ENCODE data around the gene OCA2. TPM values are rescaled to one million over a fixed set of nuclear protein-coding genes. Genes with fewer than 3 reads are reported as not detected.

OCA2 gene
- total RNA-seq, 1 experiment from 2014 or later = not detected

DNA sequence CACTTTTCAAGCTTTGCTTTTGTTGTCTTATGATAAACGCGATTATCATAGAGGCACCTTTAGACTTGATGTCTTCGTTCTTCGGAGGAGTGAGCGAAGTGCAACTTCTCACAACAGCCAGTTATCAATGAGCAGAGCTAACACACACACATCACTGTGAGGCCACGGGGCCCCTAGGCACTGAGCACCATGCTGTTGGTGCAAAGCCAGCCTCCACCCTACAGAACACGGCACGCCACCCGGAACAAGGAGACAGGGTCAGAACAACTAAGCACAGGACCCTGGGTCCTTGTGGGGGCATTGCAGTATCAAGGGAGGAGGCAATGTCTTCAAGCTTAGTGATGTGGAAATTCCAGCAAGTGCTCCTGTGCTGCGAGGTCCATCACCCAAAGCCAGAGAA lies 244.5 kb downstream of the OCA2 start:
- intact Hi-C loops (cut with micrococcal nuclease) = no loop called here
- ChIA-PET CTCF (interaction anchor here (0.6 kb wide), 1 partner anchor 323 kb away, joined by 5 read pairs; no protein-coding TSS in a partner anchor), POLR2A (no interaction called here)
- no peak for DNase-seq (ENCODE audit: unreplicated experiment)
- Mint-ChIP-seq H3K4me3 (ENCODE audit: unreplicated experiment) (no peak overlapping the region), H3K4me1 (ENCODE audit: insufficient read depth, unreplicated experiment) (no peaks in the 10 kb centered on the region), H3K27me3 (ENCODE audit: insufficient read depth, unreplicated experiment) (no peaks in the 10 kb centered on the region), H3K27ac (ENCODE audit: low read depth, unreplicated experiment) (no peak overlapping the region), H3K9me3 (ENCODE audit: unreplicated experiment) (peaks cover 38% of the 10 kb centered on the region), H3K36me3 (ENCODE audit: insufficient read depth, unreplicated experiment) (no peaks in the 10 kb centered on the region)
- BruUV-seq (replicated peaks) = no TSS peak
- TF ChIP-seq, protein P1, sequence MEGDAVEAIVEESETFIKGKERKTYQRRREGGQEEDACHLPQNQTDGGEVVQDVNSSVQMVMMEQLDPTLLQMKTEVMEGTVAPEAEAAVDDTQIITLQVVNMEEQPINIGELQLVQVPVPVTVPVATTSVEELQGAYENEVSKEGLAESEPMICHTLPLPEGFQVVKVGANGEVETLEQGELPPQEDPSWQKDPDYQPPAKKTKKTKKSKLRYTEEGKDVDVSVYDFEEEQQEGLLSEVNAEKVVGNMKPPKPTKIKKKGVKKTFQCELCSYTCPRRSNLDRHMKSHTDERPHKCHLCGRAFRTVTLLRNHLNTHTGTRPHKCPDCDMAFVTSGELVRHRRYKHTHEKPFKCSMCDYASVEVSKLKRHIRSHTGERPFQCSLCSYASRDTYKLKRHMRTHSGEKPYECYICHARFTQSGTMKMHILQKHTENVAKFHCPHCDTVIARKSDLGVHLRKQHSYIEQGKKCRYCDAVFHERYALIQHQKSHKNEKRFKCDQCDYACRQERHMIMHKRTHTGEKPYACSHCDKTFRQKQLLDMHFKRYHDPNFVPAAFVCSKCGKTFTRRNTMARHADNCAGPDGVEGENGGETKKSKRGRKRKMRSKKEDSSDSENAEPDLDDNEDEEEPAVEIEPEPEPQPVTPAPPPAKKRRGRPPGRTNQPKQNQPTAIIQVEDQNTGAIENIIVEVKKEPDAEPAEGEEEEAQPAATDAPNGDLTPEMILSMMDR (IDR thresholded peaks at IDR 0.05; ENCODE audit: unreplicated experiment) = no peak

DNA sequence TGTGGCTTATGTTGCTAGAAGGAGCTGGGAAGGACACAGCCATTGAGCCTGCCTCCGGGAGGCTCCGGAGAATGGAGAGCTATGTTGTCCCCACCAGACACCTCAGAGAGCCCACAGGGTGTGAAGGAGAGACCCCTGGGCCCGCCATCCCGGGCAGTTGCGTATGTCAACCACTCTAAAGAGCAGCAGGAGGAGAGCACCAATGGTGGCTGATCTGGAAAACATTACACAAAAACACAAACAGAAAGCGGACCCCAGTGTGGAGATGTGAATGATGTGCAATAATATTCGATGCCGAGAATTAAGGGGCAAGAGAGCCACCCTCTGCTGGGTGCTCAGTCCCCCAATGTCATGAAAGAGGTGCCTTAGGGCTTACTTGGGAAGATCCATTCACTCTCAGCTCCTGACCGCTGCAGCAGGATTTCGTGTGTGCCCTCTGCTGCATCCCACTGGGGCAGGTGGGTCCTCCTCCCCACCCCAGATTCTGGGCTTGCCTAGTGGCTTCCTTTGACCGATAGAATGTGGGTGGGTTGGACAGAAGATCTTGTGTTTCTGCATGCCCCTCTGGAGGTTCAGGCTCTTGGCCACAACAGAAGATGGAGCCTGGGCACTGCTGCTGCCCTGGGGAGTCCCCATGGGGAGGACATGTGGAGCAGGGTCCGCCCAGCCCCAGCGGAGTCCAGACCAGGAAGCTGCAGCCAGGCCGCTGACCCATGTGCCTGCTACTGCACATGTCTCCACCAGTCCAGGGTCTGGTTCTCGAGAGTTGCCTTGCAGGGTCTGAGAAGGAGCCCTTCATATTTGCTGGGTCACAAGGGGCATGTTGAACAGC lies 245.3 kb downstream of the OCA2 start:
- intact Hi-C loops (cut with micrococcal nuclease) = no loop called here
- TF ChIP-seq, protein P1 (IDR thresholded peaks at IDR 0.05; ENCODE audit: unreplicated experiment) = no peak
- no peaks in the 10 kb centered on the region for H3K36me3 Mint-ChIP-seq (ENCODE audit: insufficient read depth, unreplicated experiment)

DNA sequence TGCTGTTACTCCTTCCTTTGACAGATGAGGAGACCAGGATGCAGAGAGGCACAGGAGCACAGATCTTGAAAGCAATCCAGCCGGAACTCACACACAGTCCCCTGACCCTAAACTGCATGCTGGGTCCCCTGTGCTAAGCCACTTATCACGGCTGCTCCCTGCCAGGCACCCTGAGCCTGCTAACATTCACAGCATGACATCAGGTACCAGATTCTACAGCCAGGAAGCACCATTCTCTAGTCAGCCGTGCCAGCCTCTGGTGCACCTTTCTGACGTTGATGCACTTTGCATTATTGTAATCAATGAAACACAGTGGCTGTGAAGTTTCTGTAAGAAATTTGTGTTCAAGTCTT lies 247.3 kb downstream of the OCA2 start:
- Mint-ChIP-seq H3K4me3 (ENCODE audit: unreplicated experiment) (no peak overlapping the region), H3K36me3 (ENCODE audit: insufficient read depth, unreplicated experiment) (no peaks in the 10 kb centered on the region), H3K9me3 (ENCODE audit: unreplicated experiment) (peaks cover 36% of the 10 kb centered on the region), H3K4me1 (ENCODE audit: insufficient read depth, unreplicated experiment) (no peaks in the 10 kb centered on the region), H3K27me3 (ENCODE audit: insufficient read depth, unreplicated experiment) (no peaks in the 10 kb centered on the region), H3K27ac (ENCODE audit: low read depth, unreplicated experiment) (no peak overlapping the region)
- TF ChIP-seq, protein P1 (IDR thresholded peaks at IDR 0.05; ENCODE audit: unreplicated experiment) = no peak
- POLR2A ChIA-PET = no interaction called here
- DNase-seq (ENCODE audit: unreplicated experiment) = no peak
- CTCF ChIA-PET = no interaction called here
- intact Hi-C loops (cut with micrococcal nuclease) = no loop called here
- BruUV-seq (replicated peaks) = no TSS peak

More for the DNA sequence above, 245.3 kb downstream of the OCA2 start:
- H3K9me3 Mint-ChIP-seq (ENCODE audit: unreplicated experiment) = peaks cover 44% of the 10 kb centered on the region
- ChIA-PET CTCF (interaction anchor here (0.6 kb wide), 1 partner anchor 69 kb away, joined by 3 read pairs; no protein-coding TSS in a partner anchor), POLR2A (no interaction called here)
- H3K27ac Mint-ChIP-seq (ENCODE audit: low read depth, unreplicated experiment) = no peak overlapping the region
- no peaks in the 10 kb centered on the region for H3K4me1 Mint-ChIP-seq (ENCODE audit: insufficient read depth, unreplicated experiment)
- H3K27me3 Mint-ChIP-seq (ENCODE audit: insufficient read depth, unreplicated experiment) = no peaks in the 10 kb centered on the region
- no peak for DNase-seq (ENCODE audit: unreplicated experiment)
- no peak overlapping the region for H3K4me3 Mint-ChIP-seq (ENCODE audit: unreplicated experiment)
- no TSS peak for BruUV-seq (replicated peaks)

DNA sequence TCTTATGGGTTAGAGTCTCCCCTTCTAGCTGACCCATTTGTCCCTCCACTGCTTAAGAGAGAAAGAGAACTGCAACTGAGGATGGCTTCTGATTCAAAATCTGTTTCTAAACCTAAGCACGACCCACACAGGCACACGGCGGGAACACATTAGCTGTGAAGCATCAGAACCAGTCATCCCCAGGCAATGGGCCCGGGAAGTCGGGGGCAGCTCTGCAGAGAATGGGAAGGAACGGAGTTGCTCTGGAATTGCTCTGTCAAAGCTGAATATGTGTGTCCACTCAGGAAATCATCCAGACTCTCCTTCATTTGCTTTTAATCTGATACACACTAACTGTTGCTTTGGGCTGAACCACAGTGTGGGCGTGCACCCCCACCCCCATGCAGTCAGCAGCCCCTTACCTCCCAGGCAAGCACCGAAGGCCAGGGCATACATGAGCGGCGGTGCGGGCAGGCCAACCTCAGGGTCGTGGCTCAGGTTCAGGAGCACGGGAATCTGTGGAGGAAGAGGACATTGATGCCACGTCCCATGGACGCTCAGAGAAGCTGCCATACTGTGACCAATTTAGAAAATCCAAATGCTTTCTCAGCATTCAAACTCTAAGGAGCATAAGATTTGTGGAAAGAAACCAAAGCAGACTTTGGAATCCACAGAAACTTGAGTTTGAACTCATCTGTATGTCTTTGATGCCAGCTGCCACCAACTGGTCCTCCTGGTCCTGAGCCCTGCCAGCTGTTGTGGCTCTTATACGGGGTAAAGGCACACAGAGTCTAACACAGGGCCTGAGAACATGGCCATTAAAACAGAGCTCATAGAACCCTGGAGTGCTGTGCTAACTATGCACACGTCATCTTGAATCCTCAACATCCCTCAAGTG lies 247.9 kb downstream of the OCA2 start:
- ChIA-PET CTCF (no interaction called here), POLR2A (no interaction called here)
- no peaks in the 10 kb centered on the region for H3K4me1 Mint-ChIP-seq (ENCODE audit: insufficient read depth, unreplicated experiment)
- peaks cover 33% of the 10 kb centered on the region for H3K9me3 Mint-ChIP-seq (ENCODE audit: unreplicated experiment)
- no TSS peak for BruUV-seq (replicated peaks)
- no peak overlapping the region for H3K27ac Mint-ChIP-seq (ENCODE audit: low read depth, unreplicated experiment)
- H3K4me3 Mint-ChIP-seq (ENCODE audit: unreplicated experiment) = no peak overlapping the region
- intact Hi-C loops (cut with micrococcal nuclease) = no loop called here
- H3K36me3 Mint-ChIP-seq (ENCODE audit: insufficient read depth, unreplicated experiment) = no peaks in the 10 kb centered on the region
- H3K27me3 Mint-ChIP-seq (ENCODE audit: insufficient read depth, unreplicated experiment) = no peaks in the 10 kb centered on the region
- no peak for DNase-seq (ENCODE audit: unreplicated experiment)
- TF ChIP-seq, protein P1 (IDR thresholded peaks at IDR 0.05; ENCODE audit: unreplicated experiment) = no peak
